ENCODE measurements around the gene LAIR1.

DNA sequence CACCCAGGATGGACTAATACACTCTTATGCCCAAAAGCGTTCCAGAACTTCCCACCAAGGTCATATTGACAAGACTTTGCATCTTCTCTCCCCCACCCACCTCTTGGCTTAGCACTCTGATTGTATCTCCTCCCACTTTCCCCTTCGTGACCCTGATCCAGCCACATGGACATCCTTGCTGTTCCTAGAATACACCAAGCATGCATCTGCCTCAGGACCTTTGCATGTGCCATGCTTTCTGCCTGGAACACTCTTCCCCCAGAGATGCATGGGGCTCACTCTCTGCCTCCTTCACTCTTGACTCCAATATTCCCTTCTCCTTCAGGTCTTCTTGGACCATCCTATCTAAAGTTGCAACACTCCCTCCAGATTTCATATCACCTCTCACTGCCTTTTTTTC, 16.2 kb upstream of the LAIR1 start:
- TF ChIP-seq CTCF (conservative IDR thresholded peaks at IDR 0.05) (no peak), ZFX (IDR thresholded peaks at IDR 0.05) (no peak)
